ENCODE data around the gene CBR3.

- TF ChIP-seq POLR2AphosphoS5 (IDR thresholded peaks at IDR 0.05; ENCODE audit: low read depth, low read length) (no peak), POLR2A (IDR thresholded peaks at IDR 0.05; ENCODE audit: low read depth, low read length) (no peak)
Observed at GRCh38 chr21:36156339-36156814, 21.5 kb downstream of the CBR3 start.

All from GM12891 (cell line).